H1 (cell line): ENCODE data around the gene GSTCD. TPM values are rescaled to one million over a fixed set of nuclear protein-coding genes. Genes with fewer than 3 reads are reported as not detected.

Experiments
- CTCF ChIA-PET: fragments of 300-600 bp; sonication (Branson Sonifier 250); formaldehyde crosslinking; loops from one replicate; lab custom pipeline; 2021; ENCODE audit not compliant: partially characterized antibody; lab: Charles Lee
- POLR2A ChIA-PET: fragments of 300-600 bp; sonication (Branson Sonifier 250); formaldehyde crosslinking; loops from one replicate; lab custom pipeline; 2021; ENCODE audit warnings: inconsistent platforms; ENCODE audit not compliant: partially characterized antibody; lab: Charles Lee
- DNase-seq, 2 experiments: peaks; one replicate each; pipeline versions ENCODE4 v3.0.0 to v3.0.0-alpha.2; 2010 to 2022; ENCODE audit warnings: low spot score in 2 of 2, low read depth in 1 of 2, mixed read lengths in 1 of 2
- FAIRE-seq: peaks from 2 replicates; lab custom pipeline; 2011; peaks lifted over from hg19 to GRCh38; lab: Jason Lieb, UNC
- H2AFZ ChIP-seq: 2 replicates; pipeline ENCODE4 v1.8.1; 2012; ENCODE audit warnings: low read length, inconsistent platforms
- H2AK5ac ChIP-seq: 2 replicates; pipeline ENCODE4 v1.6.1; 2013; ENCODE audit warnings: low read depth, low read length
- H2BK120ac ChIP-seq: replicated peaks from 2 replicates; pipeline ENCODE3; 2013; ENCODE audit warnings: low read depth, low read length, inconsistent platforms
- H2BK12ac ChIP-seq: 2 replicates; pipeline ENCODE4 v1.6.1; 2013; ENCODE audit warnings: low read depth, low read length
- H2BK15ac ChIP-seq: 2 replicates; pipeline ENCODE4 v1.6.1; 2013; ENCODE audit warnings: low read length
- H2BK20ac ChIP-seq: 2 replicates; pipeline ENCODE4 v1.6.1; 2013; ENCODE audit warnings: low read length
- H2BK5ac ChIP-seq: 2 replicates; pipeline ENCODE4 v1.6.1; 2013; ENCODE audit warnings: low read depth, low read length
- H3K14ac ChIP-seq: 2 replicates; pipeline ENCODE4 v1.6.1; 2013; ENCODE audit warnings: inconsistent platforms; ENCODE audit not compliant: insufficient read length
- H3K18ac ChIP-seq: 2 replicates; pipeline ENCODE4 v1.6.1; 2013; ENCODE audit warnings: low read length; ENCODE audit errors: extremely low read depth
- H3K23ac ChIP-seq: 2 replicates; pipeline ENCODE4 v1.6.1; 2013; ENCODE audit warnings: inconsistent platforms; ENCODE audit not compliant: insufficient read length
- H3K23me2 ChIP-seq: 2 replicates; pipeline ENCODE4 v1.6.1; 2013; ENCODE audit warnings: low read depth, low read length
- H3K27ac ChIP-seq: 2 replicates; pipeline ENCODE4 v1.6.1; 2011; ENCODE audit warnings: low read depth, low read length, inconsistent platforms
- H3K27me3 ChIP-seq, 4 experiments: replicated peaks in 1 of 4; 1 replicate in 1 of 4; 2 replicates in 3 of 4; pipeline versions ENCODE4 v1.6.1 to v1.8.1; 2011 to 2013; ENCODE audit warnings: low read length in 3 of 4, mild to moderate bottlenecking in 3 of 4, inconsistent platforms in 2 of 4, mixed read lengths in 2 of 4, moderate library complexity in 1 of 4; ENCODE audit not compliant: control insufficient read depth in 3 of 4, insufficient read depth in 3 of 4; ENCODE audit errors: extremely low read depth in 1 of 4
- H3K36me3 ChIP-seq, 4 experiments: 2 replicates each; pipeline versions ENCODE4 v1.6.1 to v1.8.1; 2011 to 2013; ENCODE audit warnings: mild to moderate bottlenecking in 4 of 4, low read length in 3 of 4, moderate library complexity in 2 of 4, control low read depth in 1 of 4, inconsistent platforms in 1 of 4; ENCODE audit not compliant: insufficient read depth in 4 of 4, control insufficient read depth in 2 of 4
- H3K4ac ChIP-seq: replicated peaks from 2 replicates; pipeline ENCODE3; 2013; ENCODE audit warnings: low read length, low read depth, mixed read lengths, inconsistent platforms; ENCODE audit not compliant: insufficient read length
- H3K4me1 ChIP-seq, 4 experiments: replicated peaks in 1 of 4; 1 replicate in 1 of 4; 2 replicates in 3 of 4; pipeline versions ENCODE4 v1.6.1 to v1.8.1; 2011 to 2013; ENCODE audit warnings: low read length in 3 of 4, inconsistent platforms in 2 of 4, mixed read lengths in 1 of 4; ENCODE audit not compliant: insufficient read depth in 4 of 4, control insufficient read depth in 3 of 4
- H3K4me2 ChIP-seq, 2 experiments: 2 replicates each; pipeline versions ENCODE4 v1.6.1 to v1.8.1; 2011 to 2013; ENCODE audit warnings: low read depth in 2 of 2, low read length in 2 of 2, control low read depth in 1 of 2, inconsistent platforms in 1 of 2, mild to moderate bottlenecking in 1 of 2; ENCODE audit not compliant: insufficient read depth in 1 of 2
- H3K4me3 ChIP-seq, 4 experiments: fragments of 200-600, 300-600 bp in 1 of 4; sonication (generic), shearing (Covaris generic), sonication (Bioruptor Twin) in 1 of 4; 2 replicates each; pipeline versions ENCODE4 v1.5.1 to v1.8.1; 2011 to 2016; ENCODE audit warnings: low read length in 4 of 4, low read depth in 3 of 4, control low read depth in 2 of 4, inconsistent platforms in 2 of 4, mild to moderate bottlenecking in 2 of 4, mixed read lengths in 1 of 4, moderate library complexity in 1 of 4; ENCODE audit not compliant: insufficient read depth in 2 of 4; ENCODE audit errors: extremely low read depth in 1 of 4
- H3K56ac ChIP-seq: replicated peaks from 2 replicates; pipeline ENCODE3; 2013; ENCODE audit warnings: low read depth, mild to moderate bottlenecking, mixed read lengths, low read length, inconsistent platforms; ENCODE audit not compliant: insufficient read length
- H3K79me1 ChIP-seq: 2 replicates; pipeline ENCODE4 v1.6.1; 2013; ENCODE audit warnings: low read depth, low read length, control low read depth
- H3K79me2 ChIP-seq, 2 experiments: 2 replicates each; pipeline versions ENCODE4 v1.6.1 to v1.8.1; 2012 to 2013; ENCODE audit warnings: low read length in 2 of 2, mild to moderate bottlenecking in 2 of 2, inconsistent platforms in 1 of 2; ENCODE audit not compliant: insufficient read depth in 2 of 2, control insufficient read depth in 1 of 2
- H3K9ac ChIP-seq, 4 experiments: replicated peaks in 1 of 4; 1 replicate in 1 of 4; 2 replicates in 3 of 4; pipeline versions ENCODE4 v1.6.1 to v1.8.1; 2011 to 2013; ENCODE audit warnings: low read depth in 3 of 4, low read length in 3 of 4, control low read depth in 2 of 4, mild to moderate bottlenecking in 2 of 4, moderate library complexity in 2 of 4, inconsistent platforms in 1 of 4; ENCODE audit errors: extremely low read depth in 1 of 4
- H3K9me3 ChIP-seq, 2 experiments: 2 replicates each; pipeline versions ENCODE4 v1.6.1 to v1.8.1; 2012 to 2013; ENCODE audit warnings: mild to moderate bottlenecking in 2 of 2, moderate library complexity in 2 of 2, control low read depth in 1 of 2, inconsistent platforms in 1 of 2, low read depth in 1 of 2, low read length in 1 of 2, mixed read lengths in 1 of 2; ENCODE audit not compliant: insufficient read depth in 2 of 2
- H4K20me1 ChIP-seq, 2 experiments: replicated peaks in 1 of 2; 2 replicates each; pipeline versions ENCODE3 to v1.8.1; 2011 to 2013; ENCODE audit warnings: inconsistent platforms in 2 of 2, low read length in 2 of 2, mild to moderate bottlenecking in 1 of 2; ENCODE audit not compliant: insufficient read depth in 2 of 2, control insufficient read depth in 1 of 2
- H4K5ac ChIP-seq: 2 replicates; pipeline ENCODE4 v1.6.1; 2013; ENCODE audit warnings: low read length, low read depth, mixed read lengths, inconsistent platforms; ENCODE audit not compliant: insufficient read length
- H4K8ac ChIP-seq: 2 replicates; pipeline ENCODE4 v1.8.0; 2013; ENCODE audit warnings: mild to moderate bottlenecking, moderate library complexity, low read length, inconsistent platforms; ENCODE audit not compliant: insufficient read depth; ENCODE audit errors: extremely low read depth
- H4K91ac ChIP-seq: replicated peaks from 2 replicates; pipeline ENCODE3; 2013; ENCODE audit warnings: low read length, mixed read lengths, inconsistent platforms; ENCODE audit not compliant: insufficient read length
- ASH2L ChIP-seq: fragments of 200-600, 300-600 bp; sonication (generic); IDR thresholded peaks from one replicate; pipeline ENCODE4 v1.7.1; 2017; ENCODE audit warnings: low read length
- BACH1 ChIP-seq: IDR thresholded peaks from 2 replicates; pipeline ENCODE4 v1.6.1; 2012; ENCODE audit warnings: low read length, improper control_type of control experiment
- CBX5 ChIP-seq: fragments of 300-800, 300-1000 bp; sonication (generic); IDR thresholded peaks from 2 replicates; pipeline ENCODE4 v1.7.1; 2016; ENCODE audit warnings: antibody characterized with exemption, low read length, low read depth
- CHD1 ChIP-seq: IDR thresholded peaks from 2 replicates; pipeline ENCODE4 v1.6.1; 2012; ENCODE audit warnings: low read depth, low read length, improper control_type of control experiment
- CTCF ChIP-seq, 3 experiments: IDR thresholded peaks; 1 replicate in 2 of 3; 2 replicates in 1 of 3; pipeline versions ENCODE4 v1.5.1 to v1.6.1; 2011; ENCODE audit warnings: low read length in 3 of 3, mild to moderate bottlenecking in 3 of 3, inconsistent platforms in 2 of 3, low read depth in 1 of 3, moderate library complexity in 1 of 3; ENCODE audit not compliant: insufficient read depth in 1 of 3; ENCODE audit errors: control extremely low read depth in 1 of 3
- EP300 ChIP-seq, 2 experiments: IDR thresholded peaks; 1 replicate in 1 of 2; 2 replicates in 1 of 2; pipeline ENCODE4 v1.6.1; 2011 to 2012; ENCODE audit warnings: low read depth in 2 of 2, low read length in 2 of 2, mild to moderate bottlenecking in 2 of 2, borderline replicate concordance in 1 of 2, inconsistent platforms in 1 of 2, moderate library complexity in 1 of 2
- NANOG ChIP-seq: IDR thresholded peaks from 2 replicates; pipeline ENCODE4 v1.6.1; 2011; ENCODE audit warnings: low read length, low read depth, mild to moderate bottlenecking, inconsistent platforms; ENCODE audit not compliant: insufficient read depth, poor library complexity, severe bottlenecking
- POU5F1 ChIP-seq: IDR thresholded peaks from 2 replicates; pipeline ENCODE4 v1.6.1; 2011; ENCODE audit warnings: low read depth, mild to moderate bottlenecking, low read length, moderate library complexity
- RAD21 ChIP-seq, 2 experiments: IDR thresholded peaks in 1 of 2; conservative IDR thresholded peaks in 1 of 2; 2 replicates each; pipeline ENCODE4 v1.6.1; 2011; ENCODE audit warnings: low read depth in 2 of 2, low read length in 2 of 2, improper control_type of control experiment in 1 of 2, inconsistent platforms in 1 of 2, mild to moderate bottlenecking in 1 of 2, moderate library complexity in 1 of 2
- RFX5 ChIP-seq: IDR thresholded peaks from 2 replicates; pipeline ENCODE4 v1.6.1; 2011; ENCODE audit warnings: low read depth, low read length, improper control_type of control experiment, borderline replicate concordance
- SIRT6 ChIP-seq: IDR thresholded peaks from one replicate; pipeline ENCODE4 v1.7.1; 2012; ENCODE audit warnings: low read length, inconsistent platforms
- TEAD4 ChIP-seq: IDR thresholded peaks from 2 replicates; pipeline ENCODE4 v1.6.1; 2012; ENCODE audit warnings: low read depth, low read length, inconsistent platforms, mixed read lengths
- WGBS, 2 experiments: shearing (Covaris generic) in 1 of 2; methylation state at CpG; one replicate each; pipeline versions ENCODE4 v1.1.6 to v1.1.7; 2013 to 2015; ENCODE audit warnings: low lambda C conversion rate in 2 of 2, mixed read lengths in 2 of 2, inconsistent platforms in 1 of 2, low coverage in 1 of 2, missing lambda C conversion rate in 1 of 2; ENCODE audit not compliant: insufficient replicate concordance in 2 of 2, insufficient coverage in 1 of 2, insufficient read length in 1 of 2; ENCODE audit errors: extremely low coverage in 1 of 2, missing lambda C conversion rate in 1 of 2; 5-methylcytosine and 5-hydroxymethylcytosine counted together
- polyA plus RNA-seq, 7 experiments: library from polyadenylated mRNA; depleted of rRNA in 3 of 7; stranded (reverse) in 5 of 7; unstranded in 2 of 7; fragments of >200 nt in 5 of 7; fragments of 200-250 nt in 2 of 7; gene quantifications; 1 replicate in 5 of 7; 2 replicates in 1 of 7; 4 replicates in 1 of 7; pipeline versions ENCODE4 v1.2.1 to v1.2.3, GENCODE V29; 2011 to 2013; ENCODE audit warnings: missing spikeins in 2 of 7, mixed read lengths in 2 of 7
- total RNA-seq: library from RNA; stranded (reverse); fragmentation: NEBNext Ultra II Directional; extraction: Animal tissue kit (Norgen Biotek cat#: 25700); gene quantifications from 2 replicates; pipeline ENCODE4 v1.2.1, GENCODE V29; 2021

The GSTCD gene
- total and polyA plus RNA-seq, 2 of the 8 experiments (the other 6 are each of a cell fraction or from before 2014, with no cell fraction given): 8.5 to 24.6 TPM

GRCh38 chr4:105797225-105797624 is 88.6 kb downstream of the GSTCD start:
- H4K5ac ChIP-seq: no peak overlapping the region
- no peak overlapping the region for H4K91ac ChIP-seq
- POLR2A ChIA-PET: interaction anchor here (0.6 kb wide), 1 partner anchor 335 kb away, joined by 3 read pairs; no protein-coding TSS in a partner anchor
- DNase-seq: no peak
- H3K23me2 ChIP-seq: no peaks in the 10 kb centered on the region; the same call in 1 of the 2 replicates
- WGBS, 2 experiments: 95% methylated on average over 1 of the region's 1 CpG; no CpG with 5 or more reads in 1 of the 2 experiments
- FAIRE-seq: no peak
- H3K27me3 ChIP-seq: no peaks in the 10 kb centered on the region
- no peak overlapping the region for H3K4ac ChIP-seq
- no peaks in the 10 kb centered on the region for H3K79me1 ChIP-seq
- no peak overlapping the region for H3K56ac ChIP-seq
- H2BK5ac ChIP-seq: no peak overlapping the region
- H2AFZ ChIP-seq: no peak overlapping the region
- H2BK20ac ChIP-seq: no peak overlapping the region
- no peak overlapping the region for H3K23ac ChIP-seq
- H3K79me2 ChIP-seq: no peaks in the 10 kb centered on the region
- no peak overlapping the region for H3K4me3 ChIP-seq
- H4K8ac ChIP-seq: no peak overlapping the region
- H3K36me3 ChIP-seq: no peaks in the 10 kb centered on the region
- H3K18ac ChIP-seq: no peak overlapping the region
- no peaks in the 10 kb centered on the region for H3K4me1 ChIP-seq
- H2BK12ac ChIP-seq: no peak overlapping the region
- no peak overlapping the region for H2BK120ac ChIP-seq
- H3K14ac ChIP-seq: no peak overlapping the region
- H3K9me3 ChIP-seq: no peaks in the 10 kb centered on the region
- no peak overlapping the region for H2BK15ac ChIP-seq
- CTCF ChIA-PET: no interaction called here
- H3K4me2 ChIP-seq: no peak overlapping the region
- no peak overlapping the region for H3K9ac ChIP-seq
- no peaks in the 10 kb centered on the region for H4K20me1 ChIP-seq
- no peak overlapping the region for H2AK5ac ChIP-seq
- no peak overlapping the region for H3K27ac ChIP-seq
- TF ChIP-seq CBX5 (no peak), NANOG (no peak), BACH1 (no peak), EP300 (IDR thresholded peaks at IDR 0.05; ENCODE audit: borderline replicate concordance in 1 of 2, low read depth in 2 of 2, low read length in 2 of 2) (no peak), ASH2L (no peak), RAD21 (IDR thresholded peaks at IDR 0.05 in 1 of 2, conservative IDR thresholded peaks at IDR 0.05 in 1 of 2; ENCODE audit: low read depth in 2 of 2, low read length in 2 of 2) (no peak), RFX5 (no peak), TEAD4 (no peak), CTCF (IDR thresholded peaks at IDR 0.05; ENCODE audit: control extremely low read depth in 1 of 3, insufficient read depth in 1 of 3, low read depth in 1 of 3, low read length in 3 of 3) (no peak), SIRT6 (no peak), POU5F1 (no peak), CHD1 (no peak)
